HEK293 (cell line): Measurements from ENCODE around the gene RANBP2.
"Not testable (repeated sequence)": the region's sequence is repeated elsewhere in the genome, so short reads cannot be mapped to it uniquely, and the experiment has no call there.

Experiments used
- CTCF ChIA-PET: fragments of 350-600 bp; formaldehyde crosslinking; extraction: SDS; loops from one replicate; lab custom pipeline; 2021; ENCODE audit warnings: antibody characterized with exemption; lab: Yijun Ruan, JAX
- POLR2A ChIA-PET: fragments of 300-600 bp; formaldehyde crosslinking; extraction: SDS; loops from one replicate; lab custom pipeline; 2020; ENCODE audit warnings: antibody characterized with exemption, inconsistent platforms; lab: Yijun Ruan, JAX
- H3K27ac ChIP-seq: fragments of 200-500 bp; sonication (Bioruptor generic); 2 replicates; pipeline ENCODE4 v1.5.1; 2014; ENCODE audit warnings: low read depth, low read length, control low read depth, inconsistent platforms; ENCODE audit errors: extremely low read depth
- H3K36me3 ChIP-seq, 2 experiments: fragments of 200-500 bp in 1 of 2; sonication (Bioruptor generic) in 1 of 2; 1 replicate in 1 of 2; 2 replicates in 1 of 2; pipeline ENCODE4 v1.5.1; 2014 to 2017; ENCODE audit warnings: inconsistent platforms in 2 of 2, low read length in 2 of 2; ENCODE audit not compliant: control insufficient read depth in 2 of 2, insufficient read depth in 1 of 2
- H3K4me1 ChIP-seq: fragments of 200-500 bp; sonication (Bioruptor generic); 2 replicates; pipeline ENCODE4 v1.5.1; 2014; ENCODE audit warnings: mild to moderate bottlenecking, low read length, inconsistent platforms; ENCODE audit not compliant: control insufficient read depth, insufficient read depth
- H3K4me3 ChIP-seq: 2 replicates; pipeline ENCODE4 v1.5.1; 2011; ENCODE audit warnings: low read depth, mild to moderate bottlenecking, control low read depth, low read length, moderate library complexity
- H3K9me3 ChIP-seq: fragments of 200-500 bp; sonication (Bioruptor generic); 2 replicates; pipeline ENCODE4 v1.5.1; 2014; ENCODE audit warnings: low read depth, low read length, inconsistent platforms; ENCODE audit not compliant: control insufficient read depth, insufficient read depth
- FEZF1 ChIP-seq: fragments of 450-650 bp; formaldehyde crosslinking; IDR thresholded peaks from 2 replicates; pipeline ENCODE4 v1.5.1; 2016; ENCODE audit warnings: missing biosample characterization, missing genetic modification characterization
- REPIN1 ChIP-seq: fragments of 450-650 bp; formaldehyde crosslinking; IDR thresholded peaks from 2 replicates; pipeline ENCODE4 v1.5.1; 2017; ENCODE audit warnings: missing biosample characterization, missing genetic modification characterization, low read depth
- SCRT1 ChIP-seq: fragments of 450-650 bp; formaldehyde crosslinking; IDR thresholded peaks from 2 replicates; pipeline ENCODE4 v1.5.1; 2016; ENCODE audit warnings: missing biosample characterization, missing genetic modification characterization, borderline replicate concordance
- TSHZ1 ChIP-seq: fragments of 450-650 bp; formaldehyde crosslinking; IDR thresholded peaks from 2 replicates; pipeline ENCODE4 v1.5.1; 2016; ENCODE audit warnings: missing biosample characterization, missing genetic modification characterization, borderline replicate concordance
- ZBTB8A ChIP-seq: fragments of 450-650 bp; formaldehyde crosslinking; IDR thresholded peaks from 2 replicates; pipeline ENCODE4 v1.5.1; 2016; ENCODE audit warnings: missing biosample characterization, missing genetic modification characterization
- ZFP3 ChIP-seq: fragments of 450-650 bp; formaldehyde crosslinking; IDR thresholded peaks from 2 replicates; pipeline ENCODE4 v1.5.1; 2016; ENCODE audit warnings: low read depth, missing biosample characterization, missing genetic modification characterization
- ZFP37 ChIP-seq: fragments of 450-650 bp; formaldehyde crosslinking; IDR thresholded peaks from 2 replicates; pipeline ENCODE4 v1.5.1; 2016; ENCODE audit warnings: missing biosample characterization, missing genetic modification characterization
- ZNF10 ChIP-seq: fragments of 450-650 bp; formaldehyde crosslinking; IDR thresholded peaks from 2 replicates; pipeline ENCODE4 v1.5.1; 2017; ENCODE audit warnings: missing biosample characterization, missing genetic modification characterization
- ZNF202 ChIP-seq: fragments of 450-650 bp; formaldehyde crosslinking; IDR thresholded peaks from 2 replicates; pipeline ENCODE4 v1.5.1; 2016; ENCODE audit warnings: missing biosample characterization, missing genetic modification characterization, borderline replicate concordance
- ZNF239 ChIP-seq: fragments of 450-650 bp; formaldehyde crosslinking; IDR thresholded peaks from 2 replicates; pipeline ENCODE4 v1.5.1; 2016; ENCODE audit warnings: missing biosample characterization, missing genetic modification characterization
- ZNF280D ChIP-seq: fragments of 450-650 bp; formaldehyde crosslinking; IDR thresholded peaks from 2 replicates; pipeline ENCODE4 v1.5.1; 2016; ENCODE audit warnings: missing biosample characterization, missing genetic modification characterization
- ZNF600 ChIP-seq: fragments of 450-650 bp; formaldehyde crosslinking; IDR thresholded peaks from 2 replicates; pipeline ENCODE4 v1.5.1; 2016; ENCODE audit warnings: missing biosample characterization, missing genetic modification characterization
- ZNF624 ChIP-seq: fragments of 450-650 bp; formaldehyde crosslinking; IDR thresholded peaks from 2 replicates; pipeline ENCODE4 v1.5.1; 2017; ENCODE audit warnings: missing biosample characterization, missing genetic modification characterization
- ZNF639 ChIP-seq: fragments of 450-650 bp; formaldehyde crosslinking; IDR thresholded peaks from 2 replicates; pipeline ENCODE4 v1.5.1; 2016; ENCODE audit warnings: missing biosample characterization, missing genetic modification characterization
- ZNF654 ChIP-seq: fragments of 450-650 bp; formaldehyde crosslinking; IDR thresholded peaks from 2 replicates; pipeline ENCODE4 v1.5.1; 2016; ENCODE audit warnings: low read depth, missing biosample characterization, missing genetic modification characterization
- ZNF670 ChIP-seq: fragments of 450-650 bp; formaldehyde crosslinking; IDR thresholded peaks from 2 replicates; pipeline ENCODE4 v1.5.1; 2016; ENCODE audit warnings: missing biosample characterization, missing genetic modification characterization, low read depth
- ZNF76 ChIP-seq: fragments of 450-650 bp; formaldehyde crosslinking; IDR thresholded peaks from 2 replicates; pipeline ENCODE4; 2016; ENCODE audit warnings: low read depth, missing biosample characterization, missing genetic modification characterization, borderline replicate concordance

The RANBP2 gene

GRCh38 chr2:108688818-108689756 lies 30.2 kb upstream of the RANBP2 start:
- POLR2A ChIA-PET, CTCF ChIA-PET, H3K27ac ChIP-seq, H3K9me3 ChIP-seq, H3K4me1 ChIP-seq, H3K4me3 ChIP-seq, H3K36me3 ChIP-seq: not testable (repeated sequence)

GRCh38 chr2:108690001-108690400 lies 29.3 kb upstream of the RANBP2 start:
- H3K27ac ChIP-seq, H3K4me1 ChIP-seq, CTCF ChIA-PET, H3K4me3 ChIP-seq, H3K36me3 ChIP-seq, H3K9me3 ChIP-seq, POLR2A ChIA-PET: not testable (repeated sequence)

- CTCF ChIA-PET: interaction anchor here (0.7 kb wide), 1 partner anchor 81 kb away, joined by 4 read pairs; no protein-coding TSS in a partner anchor
- H3K27ac ChIP-seq: no peak overlapping the region
- no peaks in the 10 kb centered on the region for H3K36me3 ChIP-seq
- no peaks in the 10 kb centered on the region for H3K4me1 ChIP-seq
- H3K4me3 ChIP-seq: no peak overlapping the region
- POLR2A ChIA-PET: no interaction called here
- no peak for TF ChIP-seq ZNF670 (tag by site-specific recombination)
- TF ChIP-seq, all 188 proteins: peak for 0
- H3K9me3 ChIP-seq: no peaks in the 10 kb centered on the region
Measured at GRCh38 chr2:108691447-108691846, 27.8 kb upstream of the RANBP2 start.

- TF ChIP-seq ZNF639 (tag by site-specific recombination) (no peak), TSHZ1 (no peak), ZNF280D (no peak), ZNF202 (tag by site-specific recombination) (no peak), ZNF624 (tag by site-specific recombination) (no peak), ZNF239 (tag by site-specific recombination) (no peak), SCRT1 (no peak), ZNF76 (tag by site-specific recombination) (no peak), ZNF10 (tag by site-specific recombination) (no peak), REPIN1 (tag by site-specific recombination) (no peak), ZNF600 (tag by site-specific recombination) (no peak), ZFP3 (tag by site-specific recombination) (no peak), ZNF654 (tag by site-specific recombination) (no peak), ZFP37 (tag by site-specific recombination) (no peak), ZBTB8A (tag by site-specific recombination) (no peak), FEZF1 (tag by site-specific recombination) (no peak)
- Histone ChIP-seq H3K27ac (no peak overlapping the region), H3K4me3 (no peak overlapping the region), H3K4me1 (no peaks in the 10 kb centered on the region), H3K36me3 (no peaks in the 10 kb centered on the region), H3K9me3 (no peaks in the 10 kb centered on the region)
- ChIA-PET CTCF (no interaction called here), POLR2A (no interaction called here)
Measured at GRCh38 chr2:108701208-108701607, 18.1 kb upstream of the RANBP2 start.
